ENCODE results near the gene ZNF500.
"Not testable (repeated sequence)": the region's sequence is repeated elsewhere in the genome, so short reads cannot be mapped to it uniquely, and the experiment has no call there.

Gene ZNF500

GRCh38 chr16:4795828-4796572 lies 29.0 kb upstream of the ZNF500 start:
- DNase-seq = no peak

GRCh38 chr16:4795181-4795827 lies 28.3 kb upstream of the ZNF500 start, which contains the start of gene SMIM22:
SMIM22 (plus strand) TSS chr16:4795369; CDS start chr16:4795735, 366 bp downstream.
- no peak for DNase-seq

- DNase-seq = no peak
These were observed 26.1 kb upstream of the ZNF500 start for GRCh38 chr16:4792951-4793513.

GRCh38 chr16:4790871-4791270 lies 23.9 kb upstream of the ZNF500 start:
- no peak for DNase-seq

GRCh38 chr16:4790261-4790660 lies 23.3 kb upstream of the ZNF500 start:
- DNase-seq = no peak

GRCh38 chr16:4788910-4789309 lies 21.9 kb upstream of the ZNF500 start:
- DNase-seq = no peak

GRCh38 chr16:4788489-4788889 lies 21.5 kb upstream of the ZNF500 start:
- no peak for DNase-seq

- DNase-seq = no peak
These were observed 20.9 kb upstream of the ZNF500 start, which contains the start of gene SEPTIN12 for GRCh38 chr16:4787627-4788482. SEPTIN12 (minus strand) TSS chr16:4788345; CDS start chr16:4787645, 700 bp downstream.

GRCh38 chr16:4787068-4787467 lies 20.1 kb upstream of the ZNF500 start:
- no peak for DNase-seq

- DNase-seq = no peak
These were observed 18.9 kb upstream of the ZNF500 start for GRCh38 chr16:4785758-4786433.

- not testable (repeated sequence) for DNase-seq
These were observed 17.6 kb upstream of the ZNF500 start for GRCh38 chr16:4784444-4784987.

GRCh38 chr16:4783951-4784336 lies 17.0 kb upstream of the ZNF500 start:
- DNase-seq = no peak

GRCh38 chr16:4783251-4783950 lies 16.4 kb upstream of the ZNF500 start:
- no peak for DNase-seq

- DNase-seq = no peak
These were observed 13.3 kb upstream of the ZNF500 start for GRCh38 chr16:4780235-4780634.

- DNase-seq = no peak
These were observed 11.1 kb upstream of the ZNF500 start for GRCh38 chr16:4778050-4778392.

- DNase-seq = no peak
These were observed 10.5 kb upstream of the ZNF500 start for GRCh38 chr16:4777339-4778049.

GRCh38 chr16:4776141-4776705 lies 9.3 kb upstream of the ZNF500 start:
- DNase-seq = no peak

- DNase-seq = no peak
These were observed 8.0 kb upstream of the ZNF500 start for GRCh38 chr16:4775005-4775404.

- DNase-seq = no peak
These were observed 5.4 kb upstream of the ZNF500 start for GRCh38 chr16:4772351-4772750.

GRCh38 chr16:4771646-4772045 lies 4.7 kb upstream of the ZNF500 start:
- no peak for DNase-seq

GRCh38 chr16:4769306-4769638 lies 2.3 kb upstream of the ZNF500 start:
- DNase-seq = no peak
